Putamen (tissue), 1 donor: ENCODE results near the gene CNDP2.

Experiments used
- DNase-seq: peaks from one replicate; pipeline ENCODE4 v3.0.0-alpha.2; 2016; ENCODE audit warnings: low spot score

CNDP2 gene

GRCh38 chr18:74495581-74496507 is at the start of gene CNDP2:
Gene CNDP2 (plus strand): TSS chr18:74496363. CDS start chr18:74499974, 3,611 bp downstream.
- peak; percentile 99 for DNase-seq

DNA sequence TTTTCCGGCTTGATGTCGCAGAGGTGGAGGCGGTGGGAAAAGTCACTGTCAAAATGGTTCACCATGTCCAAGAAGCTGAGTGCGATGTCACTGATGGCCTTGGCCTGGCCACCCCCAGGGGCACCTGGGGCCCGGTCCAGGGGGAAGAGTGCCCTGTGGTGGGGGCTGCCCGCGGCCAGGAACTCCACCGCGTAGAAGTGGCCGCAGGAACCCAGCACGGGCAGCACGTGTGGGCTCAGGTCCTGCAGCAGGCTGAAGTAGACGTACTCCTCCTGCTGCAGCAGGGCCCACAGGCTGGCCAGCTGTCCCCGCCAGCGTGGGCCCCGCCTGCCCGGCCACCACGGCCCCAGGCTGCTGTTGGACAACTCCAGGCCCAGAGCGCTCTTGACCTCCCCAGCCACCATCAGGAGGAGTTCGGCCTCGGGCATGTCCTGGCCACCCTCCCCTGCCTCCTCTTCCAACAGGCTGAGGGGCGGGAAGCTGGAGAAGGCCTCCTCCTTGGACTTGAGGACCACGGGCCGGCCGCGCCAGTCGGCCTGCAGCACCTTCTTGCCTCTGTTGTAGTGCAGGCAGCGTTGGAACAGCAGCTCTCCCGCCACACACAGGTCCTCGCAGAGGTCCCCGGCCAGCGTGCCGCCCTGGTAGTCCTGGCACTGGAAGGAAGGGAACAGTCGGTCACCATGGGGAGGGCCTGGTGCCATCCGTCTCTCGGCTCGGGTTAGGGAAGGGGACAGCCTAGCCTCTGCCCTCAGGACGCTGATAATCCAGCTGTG is 49.3 kb upstream of the CNDP2 start:
- DNase-seq = no peak

DNA sequence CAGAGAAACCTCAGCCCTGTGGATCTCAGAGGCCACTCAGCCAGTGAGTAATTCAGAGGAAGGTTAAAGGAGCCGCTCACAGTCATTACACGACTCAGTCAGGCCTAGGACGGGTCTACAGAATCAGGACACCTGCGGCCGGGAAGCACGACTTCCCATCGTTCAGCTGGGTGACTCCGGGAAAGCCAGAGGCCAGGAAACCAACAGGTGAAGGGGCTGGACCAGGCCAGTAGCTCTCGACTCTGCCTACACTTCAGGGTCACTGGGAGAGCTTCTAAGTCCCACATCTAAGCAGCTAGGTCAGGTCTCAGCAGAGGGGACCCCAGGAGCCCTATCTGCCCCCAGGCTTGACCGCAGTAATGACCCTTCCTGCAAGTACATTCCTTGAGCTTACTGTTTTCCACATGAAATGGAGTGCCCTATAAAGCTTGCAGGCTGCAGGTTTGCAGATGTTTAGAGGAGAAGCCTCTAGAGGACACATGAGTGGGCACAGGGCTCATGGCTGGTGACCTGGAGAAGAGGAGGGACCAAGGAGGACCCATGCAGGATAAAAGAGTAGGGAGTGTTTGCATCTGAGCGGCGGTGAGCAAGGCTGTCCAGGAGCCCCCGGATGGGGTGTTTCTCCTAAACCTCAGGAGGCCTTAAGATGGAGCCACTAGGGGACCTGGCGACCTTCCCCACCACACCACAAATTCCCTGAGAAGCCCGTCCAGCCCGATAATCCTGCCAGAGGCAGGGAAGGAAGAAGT is 48.6 kb upstream of the CNDP2 start:
- DNase-seq = no peak

DNA sequence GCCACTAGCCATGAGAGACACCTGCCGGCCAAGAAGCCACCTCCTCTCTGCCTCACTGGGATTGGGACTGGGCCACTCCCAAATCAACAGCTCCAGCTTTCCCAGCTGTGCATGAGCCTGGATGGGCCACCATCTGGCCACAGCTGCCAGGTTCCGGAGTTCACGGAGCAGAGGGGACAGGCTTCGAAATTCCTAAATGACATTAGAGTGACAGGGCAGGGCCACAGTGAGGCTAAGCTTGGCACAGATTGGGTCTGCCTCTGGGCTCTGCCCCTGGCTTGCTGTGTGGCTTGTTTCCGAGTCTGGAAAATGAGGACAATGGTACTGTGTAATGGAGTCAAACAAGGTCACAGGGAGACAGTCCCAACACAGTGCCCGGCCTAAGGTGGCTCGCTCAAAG is 45.5 kb upstream of the CNDP2 start:
- peak; percentile 85 for DNase-seq

- no peak for DNase-seq
Measured at GRCh38 chr18:74451148-74451547, 45.0 kb upstream of the CNDP2 start.

DNA sequence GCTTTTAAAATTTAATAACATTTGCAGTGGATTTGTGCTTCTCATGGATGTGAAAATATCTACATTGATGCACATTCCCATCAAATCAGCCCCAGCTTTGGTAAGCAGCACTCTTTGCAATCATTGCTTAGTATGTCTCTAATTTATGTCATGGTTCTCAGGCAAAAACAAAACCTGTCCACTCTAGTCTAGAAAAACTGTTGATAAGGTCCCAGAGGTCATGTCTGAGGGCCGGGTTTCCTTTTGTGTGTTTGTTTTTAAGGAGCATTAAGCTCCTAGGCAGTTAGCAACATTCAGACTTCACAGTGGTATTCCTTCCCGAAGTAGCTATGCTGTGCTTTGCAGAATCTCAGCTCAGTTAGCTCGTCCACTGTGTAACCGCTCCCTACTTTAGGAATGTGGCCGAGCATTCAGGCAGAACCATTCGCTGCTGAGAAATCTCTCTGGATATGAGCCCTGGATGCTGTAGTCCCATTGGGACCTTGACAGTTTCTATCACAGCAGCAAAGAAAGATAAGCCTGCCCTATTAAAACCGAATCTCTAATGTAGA is 43.1 kb upstream of the CNDP2 start:
- DNase-seq = no peak

- no peak for DNase-seq
Measured at GRCh38 chr18:74453642-74454198, 42.4 kb upstream of the CNDP2 start.

DNA sequence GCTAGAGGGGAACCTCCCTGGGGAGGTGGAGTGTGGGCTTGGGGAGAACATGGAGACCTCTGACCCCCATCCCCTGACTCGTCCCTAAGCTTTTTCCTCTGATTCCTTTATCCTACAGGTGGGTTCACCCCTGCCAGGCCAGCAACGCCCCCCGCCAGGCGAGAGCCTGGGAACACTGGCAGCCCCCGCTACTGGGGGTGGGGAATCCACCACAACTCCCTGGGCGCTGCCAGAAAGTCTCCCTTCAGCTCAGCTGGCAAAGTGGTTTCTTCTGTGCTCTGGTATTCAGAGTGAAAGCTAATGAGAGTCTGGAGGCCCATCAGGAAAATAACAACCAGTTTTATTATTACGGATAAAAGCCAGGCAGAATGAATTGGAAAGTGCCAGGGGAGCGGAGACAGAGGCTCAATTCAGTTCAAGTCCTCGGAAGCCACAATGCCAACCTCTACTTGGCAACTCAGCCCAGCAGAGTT is 41.8 kb upstream of the CNDP2 start:
- DNase-seq = peak; percentile 93

DNA sequence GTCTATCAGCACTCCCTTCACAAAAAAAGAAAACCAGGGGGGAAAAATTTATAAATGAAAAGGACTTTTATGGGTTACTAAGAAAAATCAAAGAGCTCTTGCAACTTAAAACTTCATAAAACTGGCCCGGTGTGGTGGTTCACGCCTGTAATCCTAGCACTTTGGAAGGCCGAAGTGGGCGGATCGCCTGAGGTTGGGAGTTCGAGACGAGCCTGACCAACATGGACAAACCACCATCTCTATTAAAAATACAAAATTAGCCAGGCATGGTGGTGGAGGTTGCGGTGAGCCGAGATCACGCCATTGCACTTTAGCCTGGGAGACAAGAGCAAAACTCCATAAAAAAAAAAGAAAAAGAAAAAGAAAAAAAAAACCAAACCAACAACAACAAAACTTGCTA is 40.8 kb upstream of the CNDP2 start:
- no peak for DNase-seq

- no peak for DNase-seq
Measured at GRCh38 chr18:74456017-74456348, 40.2 kb upstream of the CNDP2 start.

- DNase-seq = peak; percentile 39
Measured at GRCh38 chr18:74456349-74457042, 39.7 kb upstream of the CNDP2 start.

GRCh38 chr18:74457043-74457724 is 39.0 kb upstream of the CNDP2 start, which contains the start of gene DIPK1C:
Gene DIPK1C (minus strand): TSS chr18:74457308. CDS start chr18:74457259, 49 bp downstream.
- peak; percentile 83 for DNase-seq

DNA sequence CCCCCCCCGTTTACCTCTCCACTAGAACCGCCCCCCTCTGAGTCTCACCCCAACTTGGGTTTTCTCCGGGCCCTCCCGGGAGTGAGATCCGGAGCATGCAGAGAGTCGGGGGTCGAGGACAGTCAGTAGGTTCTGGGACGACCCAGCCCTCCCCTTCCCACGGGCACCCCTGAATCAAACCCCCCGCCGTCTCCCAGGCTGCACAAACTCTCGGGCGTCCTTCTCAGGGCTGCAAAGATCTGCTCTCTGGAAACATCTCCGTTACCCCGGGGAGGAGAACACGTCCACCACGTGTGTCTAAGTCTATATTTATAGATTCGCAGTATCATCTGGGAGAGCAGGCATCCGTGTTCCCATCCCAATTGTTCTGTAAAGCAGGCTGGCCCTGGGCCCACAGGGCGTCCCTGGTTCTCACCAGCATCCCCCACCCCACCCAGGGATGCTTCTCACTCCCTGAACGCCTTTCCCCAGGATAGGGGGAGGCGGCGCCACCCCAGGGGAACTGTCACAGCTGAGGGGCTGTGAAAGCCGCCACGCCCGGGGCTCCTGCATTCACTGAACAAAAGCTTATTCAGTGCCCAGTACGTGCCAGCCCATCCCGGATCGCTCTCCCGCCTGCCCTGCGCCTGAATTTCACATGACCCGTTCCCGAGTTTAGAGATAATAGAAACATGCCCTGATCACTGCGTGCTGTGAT is 38.3 kb upstream of the CNDP2 start:
- DNase-seq = peak; percentile 91

GRCh38 chr18:74459889-74460288 is 36.3 kb upstream of the CNDP2 start:
- peak; percentile 66 for DNase-seq

GRCh38 chr18:74460825-74461224 is 35.3 kb upstream of the CNDP2 start:
- DNase-seq = no peak

GRCh38 chr18:74463254-74463653 is 32.9 kb upstream of the CNDP2 start:
- no peak for DNase-seq

DNA sequence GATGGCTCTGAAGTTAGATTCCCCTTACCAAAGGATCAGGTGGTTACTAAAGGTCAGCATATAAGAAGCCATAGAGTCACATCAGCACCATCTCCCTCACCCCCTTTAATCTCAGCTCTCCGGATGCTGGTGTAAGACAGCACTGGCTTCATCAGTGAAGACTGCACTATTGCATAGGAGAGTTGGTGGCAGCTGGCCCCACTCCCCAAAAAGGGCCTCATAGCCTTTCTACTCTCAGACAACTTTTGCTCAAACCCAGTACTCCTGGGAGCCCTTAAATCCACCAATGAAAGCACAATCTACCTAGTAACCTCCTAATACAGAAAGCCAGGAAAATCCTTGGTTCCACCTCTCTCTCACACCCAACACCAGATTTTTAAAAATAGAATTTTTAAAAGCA is 32.2 kb upstream of the CNDP2 start:
- DNase-seq = no peak

DNA sequence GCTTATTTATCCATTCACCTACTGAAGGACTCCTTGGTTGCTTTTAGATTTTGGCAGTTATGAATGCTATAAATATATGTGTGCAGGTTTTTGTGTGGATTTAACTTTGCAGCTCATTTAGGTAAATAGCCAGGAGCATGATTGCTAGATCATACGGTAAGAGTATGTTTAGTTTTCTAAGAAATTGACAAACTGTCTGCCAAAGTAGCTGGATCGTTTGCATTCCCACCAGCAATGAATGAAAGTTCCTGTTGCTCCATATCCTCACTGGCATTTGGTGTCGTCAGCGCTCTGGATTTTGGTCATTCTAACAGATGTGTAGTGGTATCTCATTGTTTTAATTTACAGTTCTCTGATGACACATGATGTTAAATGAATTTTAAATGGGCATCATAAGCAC is 30.4 kb upstream of the CNDP2 start:
- no peak for DNase-seq

DNA sequence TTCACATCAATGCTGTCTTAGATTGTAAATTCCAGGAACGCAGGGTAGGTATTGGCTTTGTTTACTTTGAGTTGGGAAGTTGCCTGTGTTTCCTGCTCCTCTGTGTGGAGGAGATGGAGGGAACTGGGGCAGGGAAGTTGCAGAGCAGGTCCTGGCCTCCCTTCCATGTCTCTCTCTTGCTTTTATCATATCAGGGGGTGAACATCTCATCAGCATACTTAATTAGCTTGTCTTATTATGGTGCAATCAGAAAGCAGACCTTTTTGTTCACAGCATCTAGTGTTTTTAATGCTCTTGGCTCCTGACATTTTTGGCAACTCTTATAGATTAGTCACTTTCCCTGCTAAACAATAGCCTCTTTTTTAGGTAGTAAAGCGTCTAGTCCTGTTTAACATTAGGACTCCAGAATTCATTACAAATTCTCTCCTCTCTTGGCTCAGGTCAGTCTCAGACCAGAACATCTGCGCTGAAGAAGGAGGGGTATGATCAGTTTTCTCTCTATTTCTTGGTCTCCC is 27.6 kb upstream of the CNDP2 start:
- DNase-seq = peak; percentile 43

- DNase-seq = no peak
Measured at GRCh38 chr18:74472312-74472711, 23.9 kb upstream of the CNDP2 start.
